Naive thymus-derived CD4-positive, alpha-beta T cell (primary cell): ENCODE measurements around the gene ERGIC1. TPM values are rescaled to one million over a fixed set of nuclear protein-coding genes. Genes with fewer than 3 reads are reported as not detected.

Experiments used
- ATAC-seq: fragments of 150-1000 bp; cut with Tn5 transposase; 2 replicates; pipeline ENCODE4 v1.10.0; 2021; ENCODE audit warnings: mild to moderate bottlenecking, moderate library complexity
- CTCF ChIA-PET: fragments of 350-600 bp; sonication (Branson Sonifier 250); formaldehyde crosslinking; loops from one replicate; lab custom pipeline; 2021; ENCODE audit warnings: antibody characterized with exemption; lab: Charles Lee
- POLR2A ChIA-PET: fragments of 350-600 bp; sonication (Branson Sonifier 250); formaldehyde crosslinking; loops from one replicate; lab custom pipeline; 2021; ENCODE audit warnings: antibody characterized with exemption, inconsistent platforms; lab: Charles Lee
- DNase-seq, 9 donors: peaks; one replicate each; pipeline versions ENCODE4 v3.0.0 to v3.0.0-alpha.2; 2020 to 2022; ENCODE audit warnings: mixed read lengths in 1 of 9
- H3K27ac ChIP-seq: one replicate; pipeline ENCODE4 v1.7.0; 2013; ENCODE audit warnings: mild to moderate bottlenecking, low read depth, low read length, moderate library complexity
- H3K27me3 ChIP-seq, 2 donors: one replicate each; pipeline ENCODE4 v1.7.0; 2013; ENCODE audit warnings: low read length in 2 of 2, mild to moderate bottlenecking in 2 of 2, moderate library complexity in 2 of 2; ENCODE audit not compliant: control insufficient read depth in 2 of 2, insufficient read depth in 2 of 2
- H3K36me3 ChIP-seq, 3 experiments: 1 replicate in 2 of 3; 2 replicates in 1 of 3; pipeline ENCODE4 v1.7.0; 2013; ENCODE audit warnings: low read length in 3 of 3, mild to moderate bottlenecking in 3 of 3, moderate library complexity in 1 of 3; ENCODE audit not compliant: insufficient read depth in 3 of 3, control insufficient read depth in 2 of 3
- H3K4me1 ChIP-seq, 2 donors: one replicate each; pipeline ENCODE4 v1.7.0; 2013; ENCODE audit warnings: low read length in 2 of 2, mild to moderate bottlenecking in 2 of 2, moderate library complexity in 1 of 2; ENCODE audit not compliant: control insufficient read depth in 2 of 2, insufficient read depth in 2 of 2
- H3K4me3 ChIP-seq: 2 replicates; pipeline ENCODE4 v1.7.0; 2013; ENCODE audit warnings: mild to moderate bottlenecking, low read length
- H3K9me3 ChIP-seq, 3 experiments: 1 replicate in 2 of 3; 2 replicates in 1 of 3; pipeline ENCODE4 v1.7.0; 2013; ENCODE audit warnings: low read length in 3 of 3; ENCODE audit not compliant: control insufficient read depth in 2 of 3
- H3K27ac Mint-ChIP-seq, 9 donors: one replicate each; pipeline ENCODE4 v1.8.0; 2020 to 2022; ENCODE audit warnings: mixed read lengths in 9 of 9, mild to moderate bottlenecking in 8 of 9, moderate library complexity in 5 of 9, inconsistent platforms in 2 of 9
- H3K27me3 Mint-ChIP-seq, 5 donors: one replicate each; pipeline ENCODE4 v1.8.0; 2021 to 2022; ENCODE audit warnings: mixed read lengths in 5 of 5, mild to moderate bottlenecking in 1 of 5
- H3K36me3 Mint-ChIP-seq, 5 donors: one replicate each; pipeline ENCODE4 v1.8.0; 2020 to 2022; ENCODE audit warnings: mixed read lengths in 5 of 5, mild to moderate bottlenecking in 3 of 5, inconsistent platforms in 1 of 5
- H3K4me1 Mint-ChIP-seq, 7 donors: one replicate each; pipeline ENCODE4 v1.8.0; 2020 to 2022; ENCODE audit warnings: mixed read lengths in 7 of 7, mild to moderate bottlenecking in 3 of 7, inconsistent platforms in 1 of 7
- H3K4me3 Mint-ChIP-seq, 10 donors: one replicate each; pipeline ENCODE4 v1.8.0; 2020 to 2022; ENCODE audit warnings: mild to moderate bottlenecking in 10 of 10, mixed read lengths in 10 of 10, moderate library complexity in 6 of 10, inconsistent platforms in 2 of 10
- H3K9me3 Mint-ChIP-seq, 11 donors: one replicate each; pipeline ENCODE4 v1.8.0; 2020 to 2022; ENCODE audit warnings: mixed read lengths in 11 of 11, mild to moderate bottlenecking in 4 of 11, inconsistent platforms in 1 of 11, moderate library complexity in 1 of 11
- intact Hi-C, 2 donors: fragments of 100-400 bp; cut with micrococcal nuclease; formaldehyde crosslinking; loops; one replicate each; pipeline ENCODE4 v1.15.1; 2023
- polyA plus RNA-seq, 2 donors: library from polyadenylated mRNA; unstranded; fragments of 300-500 nt; fragmentation: Illumina TruSeq; gene quantifications; one replicate each; pipeline ENCODE4 v1.2.3, GENCODE V29; 2021
- total RNA-seq, 6 experiments: library from RNA in 5 of 6; stranded (reverse) in 5 of 6; gene quantifications; 1 replicate in 5 of 6; 2 replicates in 1 of 6; pipeline ENCODE4 v1.2.3 and lab custom pipeline; 2021 to 2026

The ERGIC1 gene
- total and polyA plus RNA-seq, 7 experiments from 2014 or later: 18.3 to 71.3 (median 50.0) TPM

DNA sequence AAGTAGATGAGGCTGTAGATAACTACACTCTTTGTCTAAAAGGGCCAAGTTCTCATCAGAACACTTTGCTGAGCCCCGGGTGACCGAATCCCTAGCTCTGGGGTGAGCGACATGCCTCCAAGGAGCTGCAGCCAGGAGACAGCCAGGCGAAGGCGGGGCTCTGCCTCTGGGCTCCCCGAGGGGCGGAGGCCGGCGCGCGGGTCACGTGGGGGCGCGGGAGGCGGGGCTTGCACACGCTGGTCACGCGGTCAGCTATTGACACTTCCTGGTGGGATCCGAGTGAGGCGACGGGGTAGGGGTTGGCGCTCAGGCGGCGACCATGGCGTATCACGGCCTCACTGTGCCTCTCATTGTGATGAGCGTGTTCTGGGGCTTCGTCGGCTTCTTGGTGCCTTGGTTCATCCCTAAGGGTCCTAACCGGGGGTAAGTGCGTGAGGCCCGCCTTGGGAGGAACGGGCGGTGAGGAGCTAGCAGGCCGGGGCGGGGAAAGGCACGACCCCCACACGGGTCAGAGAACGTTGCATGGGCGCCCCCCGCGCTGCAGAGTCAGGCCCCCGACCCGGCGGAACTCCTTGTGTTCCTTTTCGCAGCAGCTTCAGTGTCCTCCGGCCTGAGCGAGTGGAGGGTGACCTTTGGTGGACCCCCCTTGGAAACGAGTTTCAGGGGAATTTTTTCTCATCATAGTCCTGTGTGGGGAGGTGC lies 149.6 kb downstream of the ERGIC1 start, which contains the start of gene ATP6V0E1:
TSS of gene ATP6V0E1 (plus strand) at position 230 of the 702 bp plus-strand sequence. CDS start at position 320, 90 bp downstream.
- Histone ChIP-seq H3K9me3 (no peaks in the 10 kb centered on the region), H3K4me3 (peak within 1 kb of the TSS; percentile 64), H3K36me3 (peaks cover 0 to 16% (median 0%) of the 10 kb centered on the region in 3 experiments), H3K27ac (peak within 1 kb of the TSS; percentile 92), H3K27me3 (no peaks in the 10 kb centered on the region), H3K4me1 (peaks cover 16 to 26% of the 10 kb centered on the region in 2 donors)
- Mint-ChIP-seq H3K4me1 (peaks cover 20 to 70% (median 46%) of the 10 kb centered on the region in 7 donors), H3K9me3 (peaks cover 0 to 2% (median 0%) of the 10 kb centered on the region in 11 donors), H3K27ac (peak within 1 kb of the TSS; percentile 92 to 99 (median 98)), H3K27me3 (no peaks in the 10 kb centered on the region), H3K36me3 (peaks cover 0 to 15% (median 11%) of the 10 kb centered on the region in 5 donors), H3K4me3 (peak within 1 kb of the TSS; percentile 88 to 99 (median 97))
- ChIA-PET POLR2A (interaction anchor here (0.6 to 2.6 kb wide), 24 partner anchors 11 to 977 kb away, joined by 3 to 42 read pairs (median 5); partner anchors contain the start of genes BNIP1, DUSP1, FBXW11 and RPL26L1), CTCF (interaction anchor here (0.5 to 4.4 kb wide), 12 partner anchors 12 to 312 kb away, joined by 3 to 22 read pairs (median 6); partner anchors contain the start of genes BNIP1 and RPL26L1)
- ATAC-seq: peak; percentile 91
- peak; percentile 86 to 98 (median 90) for DNase-seq
- intact Hi-C loops: loop anchor here (1.0 to 5.0 kb wide), 12 partner anchors 24 to 977 kb away; partner anchors contain the start of genes BNIP1 (in 2 of the 2), BOD1 (in 2 of the 2), RPL26L1 (in 2 of the 2) and CPEB4 (in 1 of the 2)

DNA sequence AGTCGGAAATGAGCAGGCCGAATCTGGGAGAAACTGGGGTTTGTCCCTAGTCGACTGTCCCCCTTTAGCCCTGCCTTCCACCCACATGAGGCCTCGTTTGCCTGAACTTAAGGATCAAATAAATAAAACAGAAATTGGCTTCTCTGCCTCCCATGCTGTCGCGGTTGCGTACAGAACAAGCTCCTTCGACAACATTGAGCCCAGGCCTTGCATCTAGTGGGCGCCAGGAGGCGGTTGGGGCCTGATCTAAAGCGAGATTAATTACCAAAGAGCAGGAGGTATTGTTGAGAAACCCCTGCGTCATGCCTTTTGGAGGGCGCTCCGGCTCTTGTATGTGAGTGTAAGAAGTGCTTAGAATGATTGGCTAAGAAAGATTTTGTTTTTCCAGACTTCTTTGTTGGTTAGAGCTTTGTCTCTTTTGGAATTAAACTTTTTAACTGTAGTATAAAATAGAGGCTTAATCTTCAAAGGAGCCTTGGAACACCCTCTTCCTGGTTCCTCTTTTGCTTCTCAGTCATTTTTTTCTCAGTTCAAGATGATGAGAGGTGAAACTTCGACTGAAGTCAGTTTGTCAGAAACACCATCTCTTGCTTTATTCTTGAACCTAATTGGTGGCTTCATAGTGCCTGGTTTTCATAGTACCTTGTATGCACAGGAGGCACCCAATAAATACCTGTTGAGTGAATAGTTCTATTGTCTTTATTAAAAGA lies 150.3 kb downstream of the ERGIC1 start:
- H3K36me3 Mint-ChIP-seq: peaks cover 0 to 16% (median 13%) of the 10 kb centered on the region in 5 donors
- H3K4me3 Mint-ChIP-seq: peak overlapping the region; percentile 88 to 99 (median 97)
- peaks cover 16 to 26% of the 10 kb centered on the region in 2 donors for H3K4me1 ChIP-seq
- intact Hi-C loops: loop anchor here (1.0 to 5.0 kb wide), 10 partner anchors 51 to 933 kb away; partner anchors contain the start of genes BNIP1 (in 2 of the 2), BOD1 (in 2 of the 2) and CPEB4 (in 1 of the 2)
- ChIA-PET POLR2A (interaction anchor here (0.6 to 2.6 kb wide), 23 partner anchors 10 to 978 kb away, joined by 3 to 42 read pairs (median 5); partner anchors contain the start of genes BNIP1, DUSP1, FBXW11 and RPL26L1), CTCF (interaction anchor here (0.9 to 4.4 kb wide), 10 partner anchors 10 to 161 kb away, joined by 3 to 22 read pairs (median 6); partner anchors contain the start of genes BNIP1 and RPL26L1)
- H3K27me3 Mint-ChIP-seq: no peaks in the 10 kb centered on the region
- H3K4me3 ChIP-seq: peak overlapping the region; percentile 64
- DNase-seq (peak; percentile 47 to 90 (median 82)), ATAC-seq (peak; percentile 86)
- peak overlapping the region; percentile 92 for H3K27ac ChIP-seq
- H3K4me1 Mint-ChIP-seq: peaks cover 20 to 71% (median 48%) of the 10 kb centered on the region in 7 donors
- H3K27ac Mint-ChIP-seq: peak overlapping the region; percentile 92 to 99 (median 98)
- H3K36me3 ChIP-seq: peaks cover 0 to 23% (median 0%) of the 10 kb centered on the region in 3 experiments
- H3K9me3 ChIP-seq: no peaks in the 10 kb centered on the region
- H3K27me3 ChIP-seq: no peaks in the 10 kb centered on the region
- H3K9me3 Mint-ChIP-seq: peaks cover 0 to 2% (median 0%) of the 10 kb centered on the region in 11 donors

DNA sequence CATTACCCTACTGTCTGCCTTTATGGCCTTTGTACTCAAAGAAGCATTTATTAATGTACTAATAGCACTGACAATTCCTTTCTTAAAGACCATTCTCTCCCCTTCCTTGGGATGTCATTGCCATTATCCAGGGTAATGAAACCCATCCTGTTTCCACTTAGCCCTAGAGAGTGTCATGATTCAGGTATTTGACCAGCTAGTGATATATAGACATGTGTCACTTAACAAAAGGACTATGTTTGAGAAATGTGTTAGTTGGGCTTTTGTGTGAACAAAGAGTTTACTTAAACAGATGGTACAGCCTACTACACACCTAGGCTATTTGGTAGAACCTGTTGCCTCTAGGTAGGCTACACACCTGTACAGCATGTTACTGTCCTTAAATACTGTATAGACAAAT lies 151.5 kb downstream of the ERGIC1 start:
- Mint-ChIP-seq H3K27ac (peak overlapping the region; percentile 64 to 91 (median 82)), H3K4me3 (peak overlapping the region; percentile 72 to 99 (median 84)), H3K9me3 (peaks cover 0 to 2% (median 0%) of the 10 kb centered on the region in 11 donors), H3K27me3 (no peaks in the 10 kb centered on the region), H3K4me1 (peaks cover 20 to 79% (median 53%) of the 10 kb centered on the region in 7 donors), H3K36me3 (peaks cover 0 to 16% (median 15%) of the 10 kb centered on the region in 5 donors)
- POLR2A ChIA-PET: interaction anchor here (1.5 kb wide), 1 partner anchor 296 kb away, joined by 4 read pairs; no protein-coding TSS in a partner anchor
- Histone ChIP-seq H3K27ac (peak overlapping the region; percentile 17), H3K36me3 (peaks cover 0 to 26% (median 0%) of the 10 kb centered on the region in 3 experiments), H3K9me3 (no peaks in the 10 kb centered on the region), H3K4me3 (no peak overlapping the region), H3K4me1 (peaks cover 16 to 26% of the 10 kb centered on the region in 2 donors), H3K27me3 (no peaks in the 10 kb centered on the region)
- CTCF ChIA-PET: interaction anchor here (4.4 kb wide), 1 partner anchor 160 kb away, joined by 22 read pairs; the partner anchor contains the start of gene BNIP1
- no peak for ATAC-seq
- intact Hi-C loops: no loop called here
- no peak for DNase-seq

DNA sequence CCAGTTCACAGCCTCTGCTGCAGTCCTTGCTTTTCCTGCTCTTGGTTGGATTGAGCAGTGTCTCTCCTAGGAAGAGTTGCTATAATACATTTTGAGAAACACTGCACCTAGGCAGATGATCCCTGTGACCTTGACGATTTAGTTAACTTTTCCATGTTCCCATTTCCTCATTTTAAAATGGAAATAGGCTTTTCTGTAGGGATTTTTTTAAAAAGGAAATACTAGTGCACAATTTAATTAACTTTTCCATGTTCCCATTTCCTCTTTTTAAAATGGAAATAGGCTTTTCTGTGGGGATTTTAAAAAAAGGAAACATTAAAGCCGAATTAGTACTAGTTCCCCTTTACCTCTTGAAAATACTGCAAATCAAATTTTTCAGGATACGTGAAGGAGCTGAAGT lies 154.2 kb downstream of the ERGIC1 start:
- intact Hi-C loops: no loop called here
- H3K27me3 Mint-ChIP-seq: no peaks in the 10 kb centered on the region
- no peak for ATAC-seq
- peak overlapping the region in 1 of 10 donors; percentile 23 for H3K4me3 Mint-ChIP-seq
- CTCF ChIA-PET: no interaction called here
- H3K36me3 ChIP-seq: peaks cover 0 to 37% (median 0%) of the 10 kb centered on the region in 3 experiments
- no peak for DNase-seq
- H3K4me1 ChIP-seq: peaks cover 10 to 19% of the 10 kb centered on the region in 2 donors
- H3K4me3 ChIP-seq: no peak overlapping the region
- H3K9me3 Mint-ChIP-seq: peaks cover 0 to 2% (median 0%) of the 10 kb centered on the region in 11 donors
- no peaks in the 10 kb centered on the region for H3K9me3 ChIP-seq
- H3K4me1 Mint-ChIP-seq: peaks cover 32 to 83% (median 64%) of the 10 kb centered on the region in 7 donors
- H3K27ac ChIP-seq: no peak overlapping the region
- H3K27me3 ChIP-seq: no peaks in the 10 kb centered on the region
- peak overlapping the region in 3 of 9 donors; percentile 12 to 55 (median 48) for H3K27ac Mint-ChIP-seq
- peaks cover 3 to 33% (median 25%) of the 10 kb centered on the region in 5 donors for H3K36me3 Mint-ChIP-seq
- POLR2A ChIA-PET: no interaction called here

DNA sequence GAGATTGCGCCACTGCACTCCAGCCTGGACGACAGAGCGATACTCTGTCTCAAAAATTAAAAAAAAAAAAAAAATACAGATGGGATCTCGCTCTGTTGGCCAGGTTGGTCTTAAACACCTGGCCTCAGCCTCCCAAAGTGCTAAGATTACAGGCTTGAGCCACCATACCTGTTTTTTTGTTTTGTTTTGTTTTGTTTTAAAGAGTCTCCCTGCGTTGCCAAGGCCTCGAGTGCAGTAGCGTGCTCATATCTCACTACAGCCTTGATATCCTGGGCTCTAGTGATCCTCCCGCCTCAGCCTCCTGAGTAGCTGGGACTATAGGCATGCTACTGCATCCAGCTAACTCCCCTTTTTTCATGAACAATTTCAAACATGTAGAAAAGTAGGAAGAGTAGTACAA lies 156.7 kb downstream of the ERGIC1 start:
- intact Hi-C loops: no loop called here
- peak overlapping the region in 3 of 9 donors; percentile 4 to 65 (median 30) for H3K27ac Mint-ChIP-seq
- H3K9me3 Mint-ChIP-seq: no peaks in the 10 kb centered on the region
- ATAC-seq (no peak), DNase-seq (no peak)
- H3K27ac ChIP-seq: no peak overlapping the region
- ChIA-PET CTCF (no interaction called here), POLR2A (interaction anchor here (0.6 kb wide), 1 partner anchor 128 kb away, joined by 3 read pairs; no protein-coding TSS in a partner anchor)
- H3K4me3 ChIP-seq: no peak overlapping the region
- H3K36me3 Mint-ChIP-seq: peaks cover 8 to 40% (median 28%) of the 10 kb centered on the region in 5 donors
- no peaks in the 10 kb centered on the region for H3K9me3 ChIP-seq
- no peaks in the 10 kb centered on the region for H3K27me3 Mint-ChIP-seq
- peaks cover 3 to 12% of the 10 kb centered on the region in 2 donors for H3K4me1 ChIP-seq
- peak overlapping the region in 4 of 10 donors; percentile 27 to 38 (median 32) for H3K4me3 Mint-ChIP-seq
- H3K36me3 ChIP-seq: peaks cover 0 to 47% (median 9%) of the 10 kb centered on the region in 3 experiments
- no peaks in the 10 kb centered on the region for H3K27me3 ChIP-seq
- H3K4me1 Mint-ChIP-seq: peaks cover 36 to 74% (median 62%) of the 10 kb centered on the region in 7 donors
